Measurements from ENCODE around the gene HTD2. TPM values are rescaled to one million over a fixed set of nuclear protein-coding genes. Genes with fewer than 3 reads are reported as not detected.

HTD2 gene
- total and polyA plus RNA-seq, 2 of the 4 experiments (the other 2 are of a cell fraction) = 6.4 to 13.3 TPM

GRCh38 chr3:58287354-58287753 lies 19.0 kb upstream of the HTD2 start:
- no peaks in the 10 kb centered on the region for H4K20me1 ChIP-seq (ENCODE audit: insufficient read depth, low read length)
- H4K91ac ChIP-seq (ENCODE audit: insufficient read depth, low read depth, low read length) = no peak overlapping the region
- no peak overlapping the region for H4K8ac ChIP-seq (ENCODE audit: low read depth in 2 of 2, low read length in 2 of 2)
- in situ Hi-C loops (cut with MboI; ENCODE audit: low sequenced_read_pairs) (no loop called here), dilution Hi-C loops (cut with HindIII; ENCODE audit: low sequenced_read_pairs, unreplicated experiment) (no loop called here), intact Hi-C loops (cut with micrococcal nuclease) (no loop called here)
- no peaks in the 10 kb centered on the region for H3K79me1 ChIP-seq (ENCODE audit: low read depth in 1 of 2, low read length in 2 of 2)
- no peak overlapping the region for H3K23ac ChIP-seq (ENCODE audit: low read depth, low read length)
- H3K36me3 ChIP-seq (ENCODE audit: control insufficient read depth, insufficient read depth, low read length) = peaks cover 10% of the 10 kb centered on the region; the same call in 1 of the 2 replicates
- no peak for DNase-seq
- H2BK20ac ChIP-seq (ENCODE audit: low read depth, low read length) = no peak overlapping the region
- no peaks in the 10 kb centered on the region for H3K27me3 ChIP-seq (ENCODE audit: control insufficient read depth, insufficient read depth, low read length)
- no peak overlapping the region for H2BK5ac ChIP-seq (ENCODE audit: low read depth, low read length, poor library complexity, severe bottlenecking)
- ATAC-seq (ENCODE audit: low read depth) = no peak
- 96% methylated on average over 4 of the region's 6 CpGs; no CpG with 5 or more reads in 1 of the 2 experiments for WGBS, 2 experiments (ENCODE audit: extremely low coverage in 2 of 2, insufficient read length in 1 of 2)
- no peak overlapping the region for H3K4ac ChIP-seq (ENCODE audit: low read depth, low read length)
- no peak overlapping the region for H3K27ac ChIP-seq (ENCODE audit: insufficient read depth, low read length)
- no peak overlapping the region for H2BK120ac ChIP-seq (ENCODE audit: low read depth, low read length)
- H3K4me1 ChIP-seq (ENCODE audit: control insufficient read depth, insufficient read depth, low read length) = no peaks in the 10 kb centered on the region
- no peak overlapping the region for H3K4me2 ChIP-seq (ENCODE audit: low read depth, low read length)
- H2AK9ac ChIP-seq (replicated peaks; ENCODE audit: low read depth, low read length, poor library complexity) = no peak overlapping the region
- POLR2A ChIA-PET (ENCODE audit: unreplicated experiment) = no interaction called here
- H3K14ac ChIP-seq (replicated peaks; ENCODE audit: low read depth, low read length) = no peak overlapping the region
- H2AK5ac ChIP-seq (ENCODE audit: low read depth, low read length) = no peak overlapping the region
- H3K9ac ChIP-seq (ENCODE audit: low read depth, low read length) = no peak overlapping the region
- H3K9me3 ChIP-seq (ENCODE audit: control insufficient read depth, insufficient read depth, low read length) = no peaks in the 10 kb centered on the region
- no peak overlapping the region for H4K5ac ChIP-seq (ENCODE audit: low read depth, low read length)
- no peak overlapping the region for H2BK15ac ChIP-seq (ENCODE audit: low read depth, low read length)
- no TSS peak for BruUV-seq (replicated peaks)
- no peaks in the 10 kb centered on the region for H3K9me1 ChIP-seq (ENCODE audit: insufficient read depth, low read length)
- CTCF ChIA-PET = no interaction called here
- H3K4me3 ChIP-seq (ENCODE audit: insufficient read depth, low read depth, low read length) = no peak overlapping the region
- no peak overlapping the region for H2AFZ ChIP-seq (replicated peaks; ENCODE audit: low read length, poor library complexity)
- H3K56ac ChIP-seq (ENCODE audit: extremely low read depth, insufficient read depth, low read length) = no peak overlapping the region
- no peak overlapping the region for H3K18ac ChIP-seq (ENCODE audit: low read depth, low read length)
- no peak for TF ChIP-seq RAD21 (IDR thresholded peaks at IDR 0.05; ENCODE audit: low read length)
- no peak for TF ChIP-seq FOS (IDR thresholded peaks at IDR 0.05; ENCODE audit: low read depth, low read length)
- TF ChIP-seq MXI1 (IDR thresholded peaks at IDR 0.05; ENCODE audit: borderline replicate concordance, low read depth, low read length) = no peak
- no peak for TF ChIP-seq RFX5 (IDR thresholded peaks at IDR 0.05; ENCODE audit: low read depth, low read length)
- TF ChIP-seq BHLHE40 (IDR thresholded peaks at IDR 0.05; ENCODE audit: low read depth, low read length) = no peak
- TF ChIP-seq CHD1 (IDR thresholded peaks at IDR 0.05; ENCODE audit: low read depth, low read length) = no peak
- TF ChIP-seq SMC3 (IDR thresholded peaks at IDR 0.05; ENCODE audit: low read depth, low read length) = no peak
- TF ChIP-seq, protein P1, sequence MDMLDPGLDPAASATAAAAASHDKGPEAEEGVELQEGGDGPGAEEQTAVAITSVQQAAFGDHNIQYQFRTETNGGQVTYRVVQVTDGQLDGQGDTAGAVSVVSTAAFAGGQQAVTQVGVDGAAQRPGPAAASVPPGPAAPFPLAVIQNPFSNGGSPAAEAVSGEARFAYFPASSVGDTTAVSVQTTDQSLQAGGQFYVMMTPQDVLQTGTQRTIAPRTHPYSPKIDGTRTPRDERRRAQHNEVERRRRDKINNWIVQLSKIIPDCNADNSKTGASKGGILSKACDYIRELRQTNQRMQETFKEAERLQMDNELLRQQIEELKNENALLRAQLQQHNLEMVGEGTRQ (IDR thresholded peaks at IDR 0.05; ENCODE audit: low read depth, low read length) = no peak
- TF ChIP-seq RCOR1 (IDR thresholded peaks at IDR 0.05; ENCODE audit: insufficient replicate concordance, low read length) = no peak

Measured in IMR-90 (cell line).